ENCODE results near the gene ZNF644.

Gene ZNF644

GRCh38 chr1:91036894-91037829, 15.3 kb upstream of the ZNF644 start:
- H3K4me3 ChIP-seq (ENCODE audit: low read length), result no peak overlapping the region
- no peak for TF ChIP-seq ZNF274 (IDR thresholded peaks at IDR 0.05; ENCODE audit: low read depth, low read length)

GRCh38 chr1:91032349-91032748, 10.5 kb upstream of the ZNF644 start:
- H3K4me3 ChIP-seq (ENCODE audit: low read length), result no peak overlapping the region
- no peak for TF ChIP-seq ZNF274 (IDR thresholded peaks at IDR 0.05; ENCODE audit: low read depth, low read length)

- no peak overlapping the region for H3K4me3 ChIP-seq (ENCODE audit: low read length)
- TF ChIP-seq ZNF274 (IDR thresholded peaks at IDR 0.05; ENCODE audit: low read depth, low read length), result no peak
These were observed 9.2 kb upstream of the ZNF644 start for GRCh38 chr1:91031081-91031480.

GRCh38 chr1:91026777-91027176, 4.9 kb upstream of the ZNF644 start:
- no peak overlapping the region for H3K4me3 ChIP-seq (ENCODE audit: low read length)
- no peak for TF ChIP-seq ZNF274 (IDR thresholded peaks at IDR 0.05; ENCODE audit: low read depth, low read length)

- no peak for TF ChIP-seq ZNF274 (IDR thresholded peaks at IDR 0.05; ENCODE audit: low read depth, low read length)
- H3K4me3 ChIP-seq (ENCODE audit: low read length), result no peak overlapping the region
These were observed 4.5 kb upstream of the ZNF644 start for GRCh38 chr1:91026320-91026719.

- H3K4me3 ChIP-seq (ENCODE audit: low read length), result no peak overlapping the region
- TF ChIP-seq ZNF274 (IDR thresholded peaks at IDR 0.05; ENCODE audit: low read depth, low read length), result no peak
These were observed 2.8 kb upstream of the ZNF644 start for GRCh38 chr1:91024481-91025119.

GRCh38 chr1:91022518-91022929, 689 bp upstream of the ZNF644 start:
- H3K4me3 ChIP-seq (ENCODE audit: low read length), result peak overlapping the region; percentile 90; the same call in 1 of the 2 replicates
- TF ChIP-seq ZNF274 (IDR thresholded peaks at IDR 0.05; ENCODE audit: low read depth, low read length), result no peak

GRCh38 chr1:91020967-91021685, 709 bp downstream of the ZNF644 start:
- TF ChIP-seq ZNF274 (IDR thresholded peaks at IDR 0.05; ENCODE audit: low read depth, low read length), result no peak
- peak overlapping the region; percentile 90 for H3K4me3 ChIP-seq (ENCODE audit: low read length)

GRCh38 chr1:91020486-91020885, 1.3 kb downstream of the ZNF644 start:
- peak overlapping the region; percentile 90; the same call in 1 of the 2 replicates for H3K4me3 ChIP-seq (ENCODE audit: low read length)
- no peak for TF ChIP-seq ZNF274 (IDR thresholded peaks at IDR 0.05; ENCODE audit: low read depth, low read length)

GRCh38 chr1:91018006-91018405, 3.8 kb downstream of the ZNF644 start:
- no peak for TF ChIP-seq ZNF274 (IDR thresholded peaks at IDR 0.05; ENCODE audit: low read depth, low read length)
- no peak overlapping the region for H3K4me3 ChIP-seq (ENCODE audit: low read length)

GRCh38 chr1:91015794-91016550, 5.9 kb downstream of the ZNF644 start:
- no peak overlapping the region for H3K4me3 ChIP-seq (ENCODE audit: low read length)
- no peak for TF ChIP-seq ZNF274 (IDR thresholded peaks at IDR 0.05; ENCODE audit: low read depth, low read length)

- H3K4me3 ChIP-seq (ENCODE audit: low read length), result no peak overlapping the region
- no peak for TF ChIP-seq ZNF274 (IDR thresholded peaks at IDR 0.05; ENCODE audit: low read depth, low read length)
These were observed 6.5 kb downstream of the ZNF644 start for GRCh38 chr1:91015358-91015780.

- no peak overlapping the region for H3K4me3 ChIP-seq (ENCODE audit: low read length)
These were observed 7.4 kb downstream of the ZNF644 start for GRCh38 chr1:91014475-91014874.

GRCh38 chr1:91013302-91013701, 8.5 kb downstream of the ZNF644 start:
- no peak for TF ChIP-seq ZNF274 (IDR thresholded peaks at IDR 0.05; ENCODE audit: low read depth, low read length)
- no peak overlapping the region for H3K4me3 ChIP-seq (ENCODE audit: low read length)

More at GRCh38 chr1:91014475-91014874, 7.4 kb downstream of the ZNF644 start:
- no peak for TF ChIP-seq ZNF274 (IDR thresholded peaks at IDR 0.05; ENCODE audit: low read depth, low read length)

Data from GM08714 (cell line).